ENCODE results near the gene PSAPL1. TPM values are rescaled to one million over a fixed set of nuclear protein-coding genes. Genes with fewer than 3 reads are reported as not detected.

The PSAPL1 gene
- total RNA-seq, 1 donor from 2014 or later: not detected

GRCh38 chr4:7395645-7396044 lies 39.1 kb downstream of the PSAPL1 start:
- TF ChIP-seq, protein P1, sequence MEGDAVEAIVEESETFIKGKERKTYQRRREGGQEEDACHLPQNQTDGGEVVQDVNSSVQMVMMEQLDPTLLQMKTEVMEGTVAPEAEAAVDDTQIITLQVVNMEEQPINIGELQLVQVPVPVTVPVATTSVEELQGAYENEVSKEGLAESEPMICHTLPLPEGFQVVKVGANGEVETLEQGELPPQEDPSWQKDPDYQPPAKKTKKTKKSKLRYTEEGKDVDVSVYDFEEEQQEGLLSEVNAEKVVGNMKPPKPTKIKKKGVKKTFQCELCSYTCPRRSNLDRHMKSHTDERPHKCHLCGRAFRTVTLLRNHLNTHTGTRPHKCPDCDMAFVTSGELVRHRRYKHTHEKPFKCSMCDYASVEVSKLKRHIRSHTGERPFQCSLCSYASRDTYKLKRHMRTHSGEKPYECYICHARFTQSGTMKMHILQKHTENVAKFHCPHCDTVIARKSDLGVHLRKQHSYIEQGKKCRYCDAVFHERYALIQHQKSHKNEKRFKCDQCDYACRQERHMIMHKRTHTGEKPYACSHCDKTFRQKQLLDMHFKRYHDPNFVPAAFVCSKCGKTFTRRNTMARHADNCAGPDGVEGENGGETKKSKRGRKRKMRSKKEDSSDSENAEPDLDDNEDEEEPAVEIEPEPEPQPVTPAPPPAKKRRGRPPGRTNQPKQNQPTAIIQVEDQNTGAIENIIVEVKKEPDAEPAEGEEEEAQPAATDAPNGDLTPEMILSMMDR (IDR thresholded peaks at IDR 0.05): no peak
- DNase-seq (no peak), ATAC-seq (no peak)
- H3K27ac ChIP-seq: no peak overlapping the region
- H3K9me3 ChIP-seq: no peaks in the 10 kb centered on the region
- no peaks in the 10 kb centered on the region for H3K27me3 ChIP-seq (ENCODE audit: low read depth)
- no peaks in the 10 kb centered on the region for H3K36me3 ChIP-seq
- no peak overlapping the region for H3K4me3 ChIP-seq
- peaks cover 11% of the 10 kb centered on the region for H3K4me1 ChIP-seq
- intact Hi-C loops (cut with DNase I): no loop called here

GRCh38 chr4:7394681-7395451 lies 39.9 kb downstream of the PSAPL1 start:
- no peaks in the 10 kb centered on the region for H3K27me3 ChIP-seq (ENCODE audit: low read depth)
- intact Hi-C loops (cut with DNase I): no loop called here
- no peak overlapping the region for H3K4me3 ChIP-seq
- ATAC-seq (no peak), DNase-seq (peak; percentile 32)
- no peaks in the 10 kb centered on the region for H3K9me3 ChIP-seq
- TF ChIP-seq, protein P1 (IDR thresholded peaks at IDR 0.05): no peak
- no peak overlapping the region for H3K27ac ChIP-seq
- peaks cover 11% of the 10 kb centered on the region for H3K4me1 ChIP-seq
- H3K36me3 ChIP-seq: no peaks in the 10 kb centered on the region

DNA sequence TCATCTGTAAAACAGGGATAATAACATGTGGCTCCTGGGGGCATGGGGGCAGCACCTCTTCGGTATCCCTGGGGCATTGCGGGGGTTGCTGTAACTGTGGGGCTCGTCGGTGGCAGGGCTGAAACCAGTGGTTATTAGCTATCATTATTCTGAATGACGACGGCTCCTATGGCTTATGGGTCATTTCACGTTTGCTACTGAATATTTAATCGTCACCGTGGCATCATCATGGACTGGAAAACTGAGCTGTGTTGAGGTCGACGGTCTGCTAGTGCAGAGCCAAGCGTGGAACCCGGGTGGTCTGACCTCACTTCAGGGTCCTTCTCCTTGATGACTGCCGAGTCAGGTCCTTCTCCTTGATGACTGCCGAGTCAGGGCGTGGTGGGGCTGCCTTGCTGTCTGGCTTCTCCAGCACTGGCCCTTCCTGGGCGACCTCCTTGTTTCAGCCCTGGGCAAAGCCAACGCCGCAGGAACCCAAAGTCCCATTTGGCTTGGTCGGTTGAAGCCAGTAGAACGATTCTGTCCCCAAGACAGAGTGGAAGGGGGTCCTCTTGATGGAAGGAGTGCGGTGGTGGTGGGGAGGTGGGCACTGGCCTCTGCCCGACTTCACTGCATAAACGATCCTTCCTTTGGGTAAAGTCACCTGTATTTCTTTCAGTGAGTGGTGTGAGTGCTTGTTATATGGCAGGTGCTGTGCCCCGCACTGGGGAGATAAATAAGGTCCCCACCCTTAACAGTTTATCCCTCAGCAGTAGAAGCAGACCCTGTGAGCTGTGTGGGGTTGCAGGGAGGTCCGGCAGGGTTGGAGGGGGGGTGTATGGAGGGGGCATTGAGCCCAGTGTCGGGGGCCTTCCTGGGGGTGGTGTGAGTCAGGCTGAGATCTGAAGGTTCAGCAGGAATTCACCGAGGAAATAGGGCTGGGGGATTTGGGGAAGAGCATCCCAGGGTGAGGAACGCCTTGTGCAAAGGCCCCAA lies 40.8 kb downstream of the PSAPL1 start:
- peak; percentile 18 for DNase-seq
- intact Hi-C loops (cut with DNase I): no loop called here

GRCh38 chr4:7392438-7393421 lies 42.0 kb downstream of the PSAPL1 start:
- no peak overlapping the region for H3K4me3 ChIP-seq
- H3K27me3 ChIP-seq (ENCODE audit: low read depth): no peaks in the 10 kb centered on the region
- no peaks in the 10 kb centered on the region for H3K9me3 ChIP-seq
- intact Hi-C loops (cut with DNase I): no loop called here
- H3K4me1 ChIP-seq: peaks cover 4% of the 10 kb centered on the region
- TF ChIP-seq, protein P1 (IDR thresholded peaks at IDR 0.05): no peak
- no peak overlapping the region for H3K27ac ChIP-seq
- H3K36me3 ChIP-seq: no peaks in the 10 kb centered on the region
- DNase-seq: peak; percentile 41
- ATAC-seq: no peak

More for the DNA sequence above, 40.8 kb downstream of the PSAPL1 start:
- no peak overlapping the region for H3K4me3 ChIP-seq
- H3K4me1 ChIP-seq: peaks cover 11% of the 10 kb centered on the region
- H3K27me3 ChIP-seq (ENCODE audit: low read depth): no peaks in the 10 kb centered on the region
- no peak overlapping the region for H3K27ac ChIP-seq
- no peak for ATAC-seq
- no peaks in the 10 kb centered on the region for H3K36me3 ChIP-seq
- TF ChIP-seq, protein P1 (IDR thresholded peaks at IDR 0.05): no peak
- no peaks in the 10 kb centered on the region for H3K9me3 ChIP-seq

Data from lower lobe of right lung (tissue), 2 donors.